ENCODE data around the gene STK40.

STK40 gene, protein sequence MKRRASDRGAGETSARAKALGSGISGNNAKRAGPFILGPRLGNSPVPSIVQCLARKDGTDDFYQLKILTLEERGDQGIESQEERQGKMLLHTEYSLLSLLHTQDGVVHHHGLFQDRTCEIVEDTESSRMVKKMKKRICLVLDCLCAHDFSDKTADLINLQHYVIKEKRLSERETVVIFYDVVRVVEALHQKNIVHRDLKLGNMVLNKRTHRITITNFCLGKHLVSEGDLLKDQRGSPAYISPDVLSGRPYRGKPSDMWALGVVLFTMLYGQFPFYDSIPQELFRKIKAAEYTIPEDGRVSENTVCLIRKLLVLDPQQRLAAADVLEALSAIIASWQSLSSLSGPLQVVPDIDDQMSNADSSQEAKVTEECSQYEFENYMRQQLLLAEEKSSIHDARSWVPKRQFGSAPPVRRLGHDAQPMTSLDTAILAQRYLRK

DNA sequence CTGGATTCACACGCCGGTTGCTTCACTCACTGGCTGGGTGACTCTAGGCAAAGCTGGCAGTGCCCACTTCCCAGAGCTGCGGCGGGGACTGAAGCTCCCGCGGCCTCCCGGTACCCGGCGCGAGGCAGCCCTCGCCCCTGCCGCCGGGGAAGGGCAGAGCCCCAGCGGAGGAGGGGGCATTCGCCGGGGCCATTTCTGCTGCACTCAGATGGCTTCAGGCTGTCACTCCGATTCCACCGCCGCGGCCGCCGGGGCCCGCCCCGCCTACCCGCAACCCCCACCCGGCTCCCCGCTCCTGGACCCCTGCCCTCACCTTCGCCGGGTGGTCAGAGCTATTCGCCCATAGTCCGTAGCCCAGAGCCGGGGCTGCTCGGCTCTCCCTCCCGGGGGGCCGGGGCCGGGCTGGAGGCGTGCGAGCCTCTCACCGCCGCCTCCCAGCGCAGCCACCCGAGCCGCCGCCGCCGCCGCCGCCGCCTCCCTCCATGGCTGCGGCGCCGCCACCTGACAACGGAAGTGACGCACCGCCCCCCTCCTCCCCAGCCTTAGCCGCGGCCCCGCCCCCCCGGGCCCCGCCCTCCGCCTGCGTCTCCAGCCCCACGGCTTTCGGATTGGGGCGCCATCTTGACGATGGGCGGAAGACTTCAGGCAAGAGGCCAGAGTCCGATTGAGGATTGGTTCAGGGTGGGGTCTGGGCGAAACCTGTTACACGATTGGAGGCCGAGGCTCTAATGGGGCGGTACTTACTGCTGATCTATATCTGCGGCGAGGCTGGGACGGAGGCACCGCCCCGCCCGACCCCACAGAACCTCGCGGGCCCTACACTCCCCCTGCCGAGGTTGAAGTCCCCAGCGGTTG is at the start of gene STK40:
TSS of gene STK40 (minus strand) at position 515 of the 855 bp plus-strand sequence. CDS start 24,592 bp downstream, outside the sequence.
- Mint-ChIP-seq H3K27ac (peak within 1 kb of the TSS; percentile 83), H3K9me3 (no peaks in the 10 kb centered on the region), H3K27me3 (ENCODE audit: low read depth, poor library complexity) (no peaks in the 10 kb centered on the region), H3K4me3 (peak within 1 kb of the TSS; percentile 88), H3K4me1 (peaks cover 55% of the 10 kb centered on the region), H3K36me3 (ENCODE audit: low read depth) (peaks cover 14% of the 10 kb centered on the region)
- peak; percentile 98 for DNase-seq
- TF ChIP-seq, protein P1, sequence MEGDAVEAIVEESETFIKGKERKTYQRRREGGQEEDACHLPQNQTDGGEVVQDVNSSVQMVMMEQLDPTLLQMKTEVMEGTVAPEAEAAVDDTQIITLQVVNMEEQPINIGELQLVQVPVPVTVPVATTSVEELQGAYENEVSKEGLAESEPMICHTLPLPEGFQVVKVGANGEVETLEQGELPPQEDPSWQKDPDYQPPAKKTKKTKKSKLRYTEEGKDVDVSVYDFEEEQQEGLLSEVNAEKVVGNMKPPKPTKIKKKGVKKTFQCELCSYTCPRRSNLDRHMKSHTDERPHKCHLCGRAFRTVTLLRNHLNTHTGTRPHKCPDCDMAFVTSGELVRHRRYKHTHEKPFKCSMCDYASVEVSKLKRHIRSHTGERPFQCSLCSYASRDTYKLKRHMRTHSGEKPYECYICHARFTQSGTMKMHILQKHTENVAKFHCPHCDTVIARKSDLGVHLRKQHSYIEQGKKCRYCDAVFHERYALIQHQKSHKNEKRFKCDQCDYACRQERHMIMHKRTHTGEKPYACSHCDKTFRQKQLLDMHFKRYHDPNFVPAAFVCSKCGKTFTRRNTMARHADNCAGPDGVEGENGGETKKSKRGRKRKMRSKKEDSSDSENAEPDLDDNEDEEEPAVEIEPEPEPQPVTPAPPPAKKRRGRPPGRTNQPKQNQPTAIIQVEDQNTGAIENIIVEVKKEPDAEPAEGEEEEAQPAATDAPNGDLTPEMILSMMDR (IDR thresholded peaks at IDR 0.05) = no peak

DNA sequence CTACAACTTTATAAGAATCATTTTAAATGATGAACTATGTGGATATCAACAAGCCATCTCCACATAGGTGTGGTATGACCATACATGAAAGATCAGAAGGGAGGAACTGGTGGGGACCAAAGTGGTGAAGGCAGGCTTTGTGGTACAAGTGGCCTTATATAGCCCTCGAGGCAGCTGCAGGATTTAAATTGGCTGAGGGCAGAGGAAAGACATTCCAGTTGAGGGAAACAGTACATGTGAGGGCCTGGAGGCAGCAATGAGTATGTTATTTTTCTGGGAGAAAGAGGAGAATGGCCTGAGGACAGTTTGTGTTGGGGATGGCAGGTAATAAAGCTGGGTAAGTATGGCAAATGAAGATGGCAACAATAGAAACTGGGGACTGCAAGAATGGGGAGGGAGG is 47.4 kb upstream of the STK40 start:
- peaks cover 35% of the 10 kb centered on the region for H3K36me3 Mint-ChIP-seq (ENCODE audit: low read depth)
- TF ChIP-seq, protein P1 (IDR thresholded peaks at IDR 0.05) = no peak
- DNase-seq = no peak
- H3K4me1 Mint-ChIP-seq = no peaks in the 10 kb centered on the region
- H3K4me3 Mint-ChIP-seq = no peak overlapping the region
- H3K27me3 Mint-ChIP-seq (ENCODE audit: low read depth, poor library complexity) = no peaks in the 10 kb centered on the region
- H3K9me3 Mint-ChIP-seq = no peaks in the 10 kb centered on the region
- peak overlapping the region; percentile 50 for H3K27ac Mint-ChIP-seq

DNA sequence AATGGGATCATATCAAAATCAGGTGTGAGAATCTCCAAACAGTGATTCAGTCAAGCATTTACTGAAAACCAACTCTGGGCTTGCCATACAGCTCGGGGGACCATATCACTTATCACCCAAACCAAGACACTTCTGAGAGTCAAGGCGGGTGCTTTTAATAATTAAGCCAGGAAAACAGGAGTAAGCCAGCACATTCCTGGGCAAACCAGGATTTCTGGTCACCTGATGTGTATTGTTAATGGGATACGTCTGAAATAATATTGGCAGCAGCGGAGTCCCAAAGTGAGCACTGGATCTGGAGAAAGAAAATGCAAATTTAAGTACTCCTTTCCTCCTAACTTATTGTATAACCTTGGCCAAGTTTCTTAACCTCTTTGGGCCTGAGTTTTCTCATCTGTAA is 46.9 kb upstream of the STK40 start:
- DNase-seq = no peak
- Mint-ChIP-seq H3K4me1 (no peaks in the 10 kb centered on the region), H3K27me3 (ENCODE audit: low read depth, poor library complexity) (no peaks in the 10 kb centered on the region), H3K27ac (peak overlapping the region; percentile 84), H3K36me3 (ENCODE audit: low read depth) (peaks cover 36% of the 10 kb centered on the region), H3K4me3 (no peak overlapping the region), H3K9me3 (no peaks in the 10 kb centered on the region)
- TF ChIP-seq, protein P1 (IDR thresholded peaks at IDR 0.05) = no peak

DNA sequence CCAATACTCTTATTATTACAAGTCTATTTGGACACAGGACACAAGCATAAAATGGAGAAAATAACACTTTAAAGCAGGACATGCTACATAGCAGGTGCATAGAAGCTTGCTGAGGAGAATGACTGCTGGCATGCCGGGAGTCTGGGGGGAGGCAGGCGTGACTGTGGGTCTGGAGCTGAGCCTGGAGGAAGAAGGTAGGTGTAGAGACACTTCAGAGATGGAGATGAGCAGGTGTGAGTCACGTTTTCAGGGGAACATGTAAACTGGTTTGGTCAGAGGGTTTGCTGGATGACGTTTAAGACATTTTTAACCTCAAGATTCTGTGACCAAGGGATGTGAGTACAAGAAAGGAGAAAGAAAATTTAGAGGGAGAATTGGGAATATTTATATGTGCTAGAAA is 40.1 kb upstream of the STK40 start:
- Mint-ChIP-seq H3K27me3 (ENCODE audit: low read depth, poor library complexity) (no peaks in the 10 kb centered on the region), H3K36me3 (ENCODE audit: low read depth) (peaks cover 12% of the 10 kb centered on the region)

DNA sequence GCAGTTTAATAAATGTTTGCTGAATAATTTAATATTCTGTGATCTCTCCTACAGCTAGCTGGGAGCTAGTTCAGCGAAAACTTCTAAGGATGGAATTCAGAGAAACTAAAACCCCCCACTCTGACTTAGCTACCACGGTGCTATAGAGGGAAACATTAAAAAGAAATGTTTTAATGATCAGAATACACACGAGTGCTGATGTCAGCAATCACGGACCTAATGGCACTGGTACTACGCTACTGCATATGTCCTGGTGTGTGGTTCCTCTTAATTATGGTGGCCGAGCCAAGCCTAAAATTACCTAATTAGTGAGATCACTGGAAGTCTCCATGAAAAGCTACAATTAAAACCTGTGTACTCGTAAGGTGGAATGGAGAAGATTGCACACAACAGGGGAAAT is 35.9 kb upstream of the STK40 start:
- H3K27me3 Mint-ChIP-seq (ENCODE audit: low read depth, poor library complexity) = no peaks in the 10 kb centered on the region
- no peak overlapping the region for H3K4me3 Mint-ChIP-seq
- no peak overlapping the region for H3K27ac Mint-ChIP-seq
- H3K36me3 Mint-ChIP-seq (ENCODE audit: low read depth) = peaks cover 6% of the 10 kb centered on the region
- no peaks in the 10 kb centered on the region for H3K9me3 Mint-ChIP-seq
- H3K4me1 Mint-ChIP-seq = peaks cover 25% of the 10 kb centered on the region
- TF ChIP-seq, protein P1 (IDR thresholded peaks at IDR 0.05) = no peak
- no peak for DNase-seq

More for the DNA sequence above, 40.1 kb upstream of the STK40 start:
- peak overlapping the region; percentile 68 for H3K27ac Mint-ChIP-seq
- TF ChIP-seq, protein P1 (IDR thresholded peaks at IDR 0.05) = no peak
- DNase-seq = no peak
- H3K4me3 Mint-ChIP-seq = no peak overlapping the region
- no peaks in the 10 kb centered on the region for H3K9me3 Mint-ChIP-seq
- H3K4me1 Mint-ChIP-seq = peaks cover 4% of the 10 kb centered on the region

All from nephron progenitor cell (in vitro differentiated cells).